GM18502 (cell line): ENCODE measurements around the gene COA8.

Source experiments
- ATAC-seq: cut with Tn5 transposase; IDR thresholded peaks from one replicate; pipeline ENCODE4 v1.9.1; 2021; ENCODE audit warnings: mild to moderate bottlenecking; ENCODE audit not compliant: unreplicated experiment, poor library complexity

The COA8 gene

DNA sequence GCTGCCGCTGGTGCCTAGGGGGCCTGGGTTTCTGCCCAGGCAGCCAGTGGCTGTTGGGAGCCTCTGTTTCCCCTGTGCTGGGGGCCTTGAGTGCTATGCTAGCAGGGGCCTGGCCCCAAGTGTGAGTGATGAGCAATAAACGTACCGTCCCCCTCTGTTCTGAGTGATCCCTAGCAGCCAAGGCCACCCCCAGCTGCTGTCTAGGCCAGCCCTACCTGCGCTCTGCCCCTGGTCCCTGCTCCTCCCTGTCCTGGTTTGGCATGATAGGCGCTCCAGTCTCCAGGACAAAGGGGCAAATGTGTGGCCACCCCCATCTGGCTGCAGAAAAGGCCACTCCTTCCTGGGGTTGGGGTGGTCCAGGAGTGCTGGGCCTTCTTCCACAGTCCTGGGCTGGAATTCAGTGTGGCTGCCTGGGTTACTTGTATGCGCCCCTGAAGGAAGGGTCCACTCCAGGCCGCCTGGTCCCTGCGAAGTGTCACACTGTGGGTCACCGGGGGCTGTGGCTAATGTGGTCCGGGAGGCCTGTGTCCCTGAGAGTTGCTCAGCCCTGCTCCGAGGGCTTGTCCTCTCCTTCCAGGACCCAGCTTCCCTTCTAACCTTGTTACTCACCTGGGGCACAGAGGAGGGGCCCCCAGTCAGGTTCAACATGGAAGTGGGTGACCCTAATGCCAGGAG, 26.7 kb upstream of the COA8 start:
- no peak for ATAC-seq

GRCh38 chr14:103536693-103537092, 26.1 kb upstream of the COA8 start:
- ATAC-seq, result no peak

- ATAC-seq, result no peak
Measured at GRCh38 chr14:103537175-103537990, 25.4 kb upstream of the COA8 start.

DNA sequence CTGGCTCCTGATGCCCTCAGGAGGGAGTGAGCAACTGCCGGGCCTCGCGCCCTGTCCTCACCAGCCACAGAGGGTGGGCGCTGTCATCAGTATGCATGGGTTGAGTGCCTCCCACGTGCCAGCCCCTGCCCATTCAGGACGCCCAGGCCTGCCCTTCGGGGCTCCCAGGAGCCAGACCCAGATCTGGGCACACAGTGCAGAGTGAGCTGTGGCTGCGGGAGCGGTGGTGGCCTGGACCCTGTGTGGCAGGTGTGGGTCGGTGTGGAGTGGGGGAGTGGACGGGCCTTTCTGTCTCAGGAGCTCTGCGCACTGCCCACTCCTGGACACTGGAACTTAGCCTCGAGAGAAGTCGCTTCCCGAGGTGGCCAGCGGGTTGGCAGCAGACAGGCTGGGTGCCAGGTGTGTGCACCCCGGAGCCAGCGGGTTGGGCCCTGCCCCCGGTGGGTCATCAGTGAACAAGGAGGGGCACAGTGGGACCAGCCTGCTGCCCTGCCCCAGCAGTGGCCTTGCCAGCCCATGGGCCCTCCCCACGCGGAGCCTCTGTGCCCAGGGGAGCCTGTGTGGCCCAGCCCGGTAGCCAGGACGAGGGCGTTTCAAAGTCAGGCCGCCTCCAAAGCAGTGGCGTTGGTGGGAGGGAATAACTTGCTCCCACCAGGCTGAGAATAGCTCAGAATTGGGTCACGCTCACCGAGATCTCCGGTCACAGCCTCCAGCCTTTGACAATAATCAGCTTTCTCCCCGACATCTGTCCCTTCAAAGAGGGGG, 24.3 kb upstream of the COA8 start:
- no peak for ATAC-seq

DNA sequence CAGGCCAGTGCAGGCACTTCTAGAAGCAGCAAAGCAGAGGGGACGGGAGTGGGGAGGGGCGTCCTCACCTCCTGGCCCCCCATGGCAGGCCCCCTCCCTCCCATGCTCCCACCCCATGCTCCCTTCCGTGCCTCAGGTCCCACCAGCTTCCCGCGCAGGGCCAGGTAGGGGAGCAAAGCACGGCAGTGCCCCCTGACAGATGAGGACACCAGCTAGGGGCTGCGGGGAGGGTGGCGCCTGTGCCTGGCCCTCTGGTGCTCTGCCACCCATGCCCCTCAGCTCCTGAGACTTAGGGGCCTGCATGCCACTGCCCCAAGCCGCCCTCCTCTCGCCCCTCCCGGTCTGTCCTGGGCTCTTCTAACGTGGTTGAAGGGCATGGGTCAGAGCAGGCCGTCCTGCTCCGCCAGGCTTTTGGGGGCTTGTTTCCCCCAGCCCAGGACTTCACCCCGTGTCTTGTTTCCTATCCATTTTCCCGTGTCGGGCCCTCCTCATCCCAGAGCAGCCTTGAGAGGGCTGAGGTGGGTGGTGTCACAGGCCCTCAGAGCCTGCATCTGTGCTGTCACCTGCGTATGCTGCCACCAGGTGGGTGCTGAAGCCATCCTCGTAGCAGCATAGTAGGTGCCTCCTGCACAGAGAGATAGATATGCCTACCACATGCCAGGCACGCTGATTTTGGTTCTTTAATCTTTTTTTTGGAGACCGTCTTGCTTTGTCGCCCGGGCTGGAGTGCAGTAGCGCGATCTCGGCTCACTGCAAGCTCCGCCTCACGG, 23.5 kb upstream of the COA8 start:
- no peak for ATAC-seq

DNA sequence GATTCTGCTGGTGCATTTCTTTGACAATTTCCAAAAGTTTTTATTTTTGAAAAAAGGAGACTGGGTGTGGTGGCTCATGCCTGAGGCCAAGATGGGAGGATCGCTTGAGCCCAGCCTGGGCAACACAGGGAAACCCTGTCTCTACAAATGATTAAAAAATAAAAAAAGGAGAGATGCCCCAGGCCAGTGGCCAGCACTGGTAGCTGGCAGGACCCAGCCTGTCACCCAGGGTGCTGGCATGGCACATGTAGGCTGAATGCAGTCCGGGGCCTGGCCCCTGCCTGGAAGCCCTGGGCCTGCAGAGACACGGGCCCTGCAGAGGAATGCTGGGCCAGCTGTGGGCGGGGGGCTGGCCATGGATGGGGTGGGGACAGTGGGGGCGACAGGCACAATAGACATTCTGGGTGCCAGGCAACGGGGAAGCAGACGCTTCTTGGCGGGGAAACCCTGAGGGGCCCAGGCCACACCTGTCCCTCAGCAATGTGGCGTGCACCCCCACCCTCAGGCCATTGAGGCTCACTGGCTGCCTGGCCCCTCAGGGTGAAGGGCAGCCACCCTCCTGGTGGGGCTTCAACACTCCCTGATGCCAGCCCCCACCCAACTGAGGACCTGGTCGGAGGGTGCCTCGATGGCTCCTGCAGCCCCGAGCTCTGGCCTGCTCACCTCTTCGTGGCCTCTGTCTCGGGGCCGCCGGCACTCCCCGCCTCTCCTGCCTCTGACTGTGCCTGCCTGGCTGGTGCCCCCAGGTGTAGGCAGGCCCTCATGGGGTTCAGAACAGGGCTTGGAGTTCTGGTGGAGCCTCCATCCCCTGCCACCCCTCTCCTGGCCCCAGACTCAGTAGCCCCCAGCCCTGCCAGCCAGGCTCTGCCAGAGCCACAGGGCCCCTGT, 21.7 kb upstream of the COA8 start:
- ATAC-seq, result no peak

GRCh38 chr14:103541709-103542604, 20.8 kb upstream of the COA8 start:
- no peak for ATAC-seq

DNA sequence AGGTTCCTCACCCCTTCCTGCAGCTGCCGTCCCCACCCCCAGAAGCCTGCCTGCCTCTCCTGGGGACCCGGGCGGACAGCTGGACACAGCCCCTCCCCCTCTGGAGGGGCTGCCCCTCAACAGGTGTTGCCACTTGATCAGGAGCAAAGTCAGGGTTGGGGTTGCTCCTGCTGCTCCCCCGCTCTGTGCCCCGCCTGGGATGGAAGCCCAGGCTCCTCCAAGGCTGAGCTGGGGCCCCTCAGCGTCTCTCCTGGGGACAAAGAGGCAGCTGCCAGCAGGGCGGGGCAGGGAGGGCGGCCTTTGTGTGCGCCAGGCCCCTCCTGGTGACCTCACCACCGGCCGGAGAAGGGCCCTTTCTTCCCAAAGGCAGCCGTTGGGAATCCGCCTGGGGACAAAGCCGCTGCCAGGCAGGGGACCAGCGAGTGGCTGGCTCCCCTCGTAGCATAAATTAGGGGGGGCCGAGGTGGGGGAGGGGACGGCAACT, 20.1 kb upstream of the COA8 start:
- no peak for ATAC-seq

- no peak for ATAC-seq
Measured at GRCh38 chr14:103543140-103543539, 19.6 kb upstream of the COA8 start.

DNA sequence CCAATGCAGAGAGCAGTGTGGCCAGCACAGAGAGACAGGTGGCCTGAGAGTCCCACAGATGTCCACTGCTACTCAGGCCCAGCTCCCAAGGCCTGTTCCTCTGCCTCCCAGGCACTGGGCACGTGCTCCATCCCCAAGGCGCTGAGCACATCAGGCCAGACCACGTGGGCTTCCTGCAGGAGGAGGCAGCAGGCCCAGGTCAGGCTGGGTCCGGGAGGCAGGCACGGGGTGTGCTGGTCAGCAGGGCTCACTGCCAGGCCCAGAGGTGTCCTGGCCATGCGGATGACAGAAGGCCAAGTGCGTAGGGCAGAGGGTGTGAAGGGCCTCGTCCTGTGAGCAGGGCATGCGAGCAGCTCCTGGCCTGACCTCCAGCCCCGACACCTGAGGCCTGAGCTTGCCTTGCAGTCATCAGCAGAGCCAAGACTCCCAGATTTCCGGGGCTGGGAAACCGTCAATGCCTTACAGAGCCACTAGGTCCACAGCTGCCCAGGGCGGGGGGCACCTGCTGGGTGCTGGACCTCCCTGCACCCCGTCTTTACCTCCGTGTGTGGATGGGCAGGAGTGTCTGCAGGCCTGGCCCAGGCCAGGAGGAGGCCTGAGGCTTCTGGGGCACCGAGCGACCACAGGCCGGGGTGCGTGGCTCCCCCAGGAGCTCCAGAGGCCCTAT, 18.9 kb upstream of the COA8 start:
- no peak for ATAC-seq

- no peak for ATAC-seq
Measured at GRCh38 chr14:103544388-103545218, 18.2 kb upstream of the COA8 start.

GRCh38 chr14:103545219-103545914, 17.4 kb upstream of the COA8 start:
- ATAC-seq, result no peak

GRCh38 chr14:103545915-103546651, 16.7 kb upstream of the COA8 start:
- ATAC-seq, result no peak

DNA sequence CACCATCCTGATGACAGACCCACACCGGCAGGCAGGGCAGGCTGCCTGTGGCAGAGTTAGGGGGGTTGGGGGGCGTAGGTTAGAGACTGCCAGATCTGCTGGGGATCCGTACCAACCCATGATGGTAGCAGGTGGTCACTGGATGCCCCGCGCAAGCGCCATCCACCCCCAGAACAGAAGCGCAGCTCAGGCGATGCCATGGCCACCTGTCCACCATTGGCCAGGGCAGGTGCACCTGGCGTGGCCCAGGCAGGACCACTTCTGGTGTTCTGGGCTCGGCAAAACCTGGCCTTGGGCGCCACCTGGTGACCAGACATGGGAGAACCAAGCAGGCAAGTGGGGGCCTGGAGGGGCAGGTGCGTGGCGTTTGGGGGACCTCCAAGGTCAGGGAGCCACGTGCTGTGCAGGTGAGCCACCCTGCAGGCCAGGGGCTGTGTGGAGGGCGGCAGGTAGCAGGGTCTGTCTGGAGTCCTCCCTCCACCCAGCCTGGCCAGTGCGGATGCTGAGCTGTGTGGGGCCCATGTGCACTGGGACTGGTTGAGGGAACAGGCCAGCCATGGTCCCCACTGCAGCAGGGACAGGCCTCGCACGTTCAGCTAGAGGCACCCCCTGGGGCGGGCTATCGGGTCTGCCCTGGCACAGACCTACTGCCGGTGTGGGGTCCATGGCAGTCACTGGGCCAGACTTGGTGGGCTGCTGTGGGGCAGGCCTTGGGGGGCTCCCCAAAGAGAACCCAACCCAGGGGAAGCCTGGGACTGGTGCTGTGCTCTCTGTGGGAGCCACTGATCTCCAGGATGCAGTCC, 15.9 kb upstream of the COA8 start:
- no peak for ATAC-seq

- ATAC-seq, result no peak
Measured at GRCh38 chr14:103547455-103547940, 15.3 kb upstream of the COA8 start.
